ENCODE data around the gene LCN10. TPM values are rescaled to one million over a fixed set of nuclear protein-coding genes. Genes with fewer than 3 reads are reported as not detected.

Gene LCN10
- total RNA-seq, 2 donors from 2014 or later, result 0.11 to 3.3 TPM

- intact Hi-C loops (cut with DNase I), result no loop called here
- no peak overlapping the region for H3K9ac ChIP-seq (ENCODE audit: low read depth in 2 of 2, low read length in 2 of 2)
- DNase-seq, result no peak
- no peak overlapping the region for H3K27ac ChIP-seq
- no peaks in the 10 kb centered on the region for H3K36me3 ChIP-seq
- H3K9me3 ChIP-seq, result no peaks in the 10 kb centered on the region
- TF ChIP-seq, protein P1, sequence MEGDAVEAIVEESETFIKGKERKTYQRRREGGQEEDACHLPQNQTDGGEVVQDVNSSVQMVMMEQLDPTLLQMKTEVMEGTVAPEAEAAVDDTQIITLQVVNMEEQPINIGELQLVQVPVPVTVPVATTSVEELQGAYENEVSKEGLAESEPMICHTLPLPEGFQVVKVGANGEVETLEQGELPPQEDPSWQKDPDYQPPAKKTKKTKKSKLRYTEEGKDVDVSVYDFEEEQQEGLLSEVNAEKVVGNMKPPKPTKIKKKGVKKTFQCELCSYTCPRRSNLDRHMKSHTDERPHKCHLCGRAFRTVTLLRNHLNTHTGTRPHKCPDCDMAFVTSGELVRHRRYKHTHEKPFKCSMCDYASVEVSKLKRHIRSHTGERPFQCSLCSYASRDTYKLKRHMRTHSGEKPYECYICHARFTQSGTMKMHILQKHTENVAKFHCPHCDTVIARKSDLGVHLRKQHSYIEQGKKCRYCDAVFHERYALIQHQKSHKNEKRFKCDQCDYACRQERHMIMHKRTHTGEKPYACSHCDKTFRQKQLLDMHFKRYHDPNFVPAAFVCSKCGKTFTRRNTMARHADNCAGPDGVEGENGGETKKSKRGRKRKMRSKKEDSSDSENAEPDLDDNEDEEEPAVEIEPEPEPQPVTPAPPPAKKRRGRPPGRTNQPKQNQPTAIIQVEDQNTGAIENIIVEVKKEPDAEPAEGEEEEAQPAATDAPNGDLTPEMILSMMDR (IDR thresholded peaks at IDR 0.05), result no peak
- H3K4me3 ChIP-seq, result no peak overlapping the region
- H3K4me1 ChIP-seq, result no peaks in the 10 kb centered on the region
- peaks cover 27% of the 10 kb centered on the region for H3K27me3 ChIP-seq
Measured at GRCh38 chr9:136744773-136745172, 2.0 kb upstream of the LCN10 start.

- H3K27ac ChIP-seq, result no peak overlapping the region
- H3K4me3 ChIP-seq, result no peak overlapping the region
- H3K4me1 ChIP-seq, result no peaks in the 10 kb centered on the region
- TF ChIP-seq, protein P1 (IDR thresholded peaks at IDR 0.05), result no peak
- H3K9me3 ChIP-seq, result no peaks in the 10 kb centered on the region
- intact Hi-C loops (cut with DNase I), result no loop called here
- no peaks in the 10 kb centered on the region for H3K36me3 ChIP-seq
- DNase-seq, result no peak
- H3K9ac ChIP-seq (ENCODE audit: low read depth in 2 of 2, low read length in 2 of 2), result no peak overlapping the region
- H3K27me3 ChIP-seq, result peaks cover 27% of the 10 kb centered on the region
Measured at GRCh38 chr9:136743639-136744211, 985 bp upstream of the LCN10 start.

GRCh38 chr9:136741883-136742571 is 713 bp downstream of the LCN10 start:
- H3K27me3 ChIP-seq, result peaks cover 27% of the 10 kb centered on the region
- TF ChIP-seq, protein P1 (IDR thresholded peaks at IDR 0.05), result no peak
- intact Hi-C loops (cut with DNase I), result no loop called here
- H3K27ac ChIP-seq, result no peak overlapping the region
- H3K36me3 ChIP-seq, result no peaks in the 10 kb centered on the region
- H3K9me3 ChIP-seq, result no peaks in the 10 kb centered on the region
- H3K9ac ChIP-seq (ENCODE audit: low read depth in 2 of 2, low read length in 2 of 2), result no peak overlapping the region
- H3K4me1 ChIP-seq, result no peaks in the 10 kb centered on the region
- DNase-seq, result no peak
- peak overlapping the region; percentile 5 for H3K4me3 ChIP-seq

DNA sequence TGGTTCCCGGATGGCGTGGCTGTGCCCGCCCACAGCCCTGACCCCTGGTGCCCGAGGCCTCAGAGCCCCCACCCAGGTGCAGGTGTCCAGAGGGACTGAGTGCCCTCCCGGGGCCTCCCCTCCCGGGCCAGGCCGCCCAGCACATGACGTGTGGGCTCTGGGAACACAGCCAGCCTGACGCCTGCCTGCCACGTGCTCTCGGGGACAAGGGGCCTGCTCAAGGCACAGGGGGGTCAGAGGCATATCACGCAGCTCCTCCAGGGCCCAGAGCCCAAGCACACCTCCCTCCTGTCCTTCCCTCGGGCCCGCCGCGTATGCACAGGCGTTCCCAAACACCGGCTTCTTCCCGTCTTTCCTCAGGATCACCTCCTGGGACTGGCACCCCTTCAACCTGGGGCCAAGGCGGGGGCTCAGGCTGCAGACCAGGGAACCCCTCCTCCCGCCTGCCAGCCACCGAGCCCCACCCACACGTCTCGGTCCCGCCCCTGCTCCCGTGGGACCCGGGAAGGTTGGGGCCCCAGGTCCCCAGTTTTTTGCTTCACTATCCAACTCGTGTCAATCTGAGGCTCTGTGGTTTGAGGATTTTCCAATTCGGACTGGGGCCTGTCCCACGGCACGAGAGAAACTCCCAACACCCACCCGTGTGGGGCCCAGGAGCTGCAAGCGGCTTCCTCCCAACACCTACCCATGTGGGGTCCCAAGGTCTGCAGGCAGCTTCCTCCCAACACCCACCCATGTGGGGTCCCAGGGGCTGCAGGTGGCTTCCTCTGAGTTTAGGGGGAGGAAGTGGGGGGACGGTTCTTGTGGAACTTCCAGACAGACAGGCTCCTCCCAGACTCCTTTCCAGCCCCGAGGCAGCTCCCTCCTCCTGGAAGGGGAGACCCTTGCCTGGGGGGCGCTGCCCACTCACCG is 1.5 kb downstream of the LCN10 start:
- H3K9ac ChIP-seq (ENCODE audit: low read depth in 2 of 2, low read length in 2 of 2), result no peak overlapping the region
- H3K36me3 ChIP-seq, result no peaks in the 10 kb centered on the region
- DNase-seq, result no peak
- intact Hi-C loops (cut with DNase I), result no loop called here
- H3K4me1 ChIP-seq, result no peaks in the 10 kb centered on the region
- H3K9me3 ChIP-seq, result no peaks in the 10 kb centered on the region
- peaks cover 27% of the 10 kb centered on the region for H3K27me3 ChIP-seq
- no peak overlapping the region for H3K4me3 ChIP-seq
- H3K27ac ChIP-seq, result no peak overlapping the region
- TF ChIP-seq, protein P1 (IDR thresholded peaks at IDR 0.05), result no peak

GRCh38 chr9:136740491-136740890 is 2.2 kb downstream of the LCN10 start:
- TF ChIP-seq, protein P1 (IDR thresholded peaks at IDR 0.05), result no peak
- Histone ChIP-seq H3K4me1 (no peaks in the 10 kb centered on the region), H3K9ac (ENCODE audit: low read depth in 2 of 2, low read length in 2 of 2) (no peak overlapping the region), H3K4me3 (no peak overlapping the region), H3K27me3 (peaks cover 27% of the 10 kb centered on the region), H3K9me3 (no peaks in the 10 kb centered on the region), H3K36me3 (no peaks in the 10 kb centered on the region), H3K27ac (no peak overlapping the region)
- DNase-seq, result no peak
- intact Hi-C loops (cut with DNase I), result no loop called here

All from colonic mucosa (tissue), 4 donors.